ENCODE data around the gene NR2F2. TPM values are rescaled to one million over a fixed set of nuclear protein-coding genes. Genes with fewer than 3 reads are reported as not detected.

Gene NR2F2
- total and polyA plus RNA-seq, 2 donors (not counting 1 experiment from before 2014, with no cell fraction given), result not detected

- Histone ChIP-seq H3K9me3 (ENCODE audit: control extremely low read depth in 1 of 3, control insufficient read depth in 2 of 3, insufficient read depth in 1 of 3, low read length in 2 of 3) (peaks cover 0 to 34% (median 0%) of the 10 kb centered on the region in 3 donors), H3K4me3 (ENCODE audit: control extremely low read depth in 1 of 5, extremely low read depth in 1 of 5, insufficient read depth in 1 of 5, low read depth in 2 of 5, low read length in 4 of 5) (no peak overlapping the region), H3K4me1 (ENCODE audit: control insufficient read depth in 2 of 2, insufficient read depth in 2 of 2, low read length in 2 of 2) (peaks cover 16 to 20% of the 10 kb centered on the region in 2 donors), H4K20me1 (ENCODE audit: control insufficient read depth, insufficient read depth, low read length, poor library complexity, severe bottlenecking) (no peaks in the 10 kb centered on the region), H3K9ac (ENCODE audit: low read length) (no peak overlapping the region), H3K36me3 (replicated peaks in 1 of 2; ENCODE audit: control extremely low read depth in 1 of 2, control insufficient read depth in 1 of 2, extremely low read depth in 1 of 2, insufficient read depth in 2 of 2, low read length in 1 of 2) (no peaks in the 10 kb centered on the region), H2AFZ (ENCODE audit: insufficient read depth, low read depth, low read length, poor library complexity, severe bottlenecking) (no peak overlapping the region), H3K27ac (ENCODE audit: low read length in 2 of 2) (no peak overlapping the region), H3K27me3 (replicated peaks in 1 of 4; ENCODE audit: control extremely low read depth in 1 of 4, control insufficient read depth in 3 of 4, insufficient read depth in 4 of 4, low read length in 3 of 4) (peaks cover 0 to 86% (median 52%) of the 10 kb centered on the region in 4 experiments), H3K79me2 (ENCODE audit: control insufficient read depth, insufficient read depth, low read length) (no peaks in the 10 kb centered on the region), H3K4me2 (replicated peaks; ENCODE audit: low read depth, low read length, poor library complexity, severe bottlenecking) (no peak overlapping the region)
- Mint-ChIP-seq H3K27ac (no peak overlapping the region), H3K4me3 (no peak overlapping the region), H3K27me3 (peaks cover 68% of the 10 kb centered on the region), H3K9me3 (ENCODE audit: insufficient read depth) (no peaks in the 10 kb centered on the region), H3K4me1 (peaks cover 15% of the 10 kb centered on the region)
- no peak for ATAC-seq (ENCODE audit: low read depth)
- TF ChIP-seq CTCF (IDR thresholded peaks at IDR 0.05), result no peak
- no peak for TF ChIP-seq EZH2 (IDR thresholded peaks at IDR 0.05; ENCODE audit: borderline replicate concordance, insufficient read depth, low read depth, low read length, poor library complexity, severe bottlenecking)
- ChIA-PET CTCF (no interaction called here), POLR2A (no interaction called here)
- no peak for DNase-seq
- intact Hi-C loops (cut with micrococcal nuclease), result no loop called here
- 20% methylated on average over 6 of the region's 12 CpGs for WGBS (ENCODE audit: insufficient coverage)
Observed at GRCh38 chr15:96352604-96353405, 22.3 kb downstream of the NR2F2 start.

- Histone ChIP-seq H3K4me2 (replicated peaks; ENCODE audit: low read depth, low read length, poor library complexity, severe bottlenecking) (no peak overlapping the region), H3K9me3 (ENCODE audit: control extremely low read depth in 1 of 3, control insufficient read depth in 2 of 3, insufficient read depth in 1 of 3, low read length in 2 of 3) (peaks cover 0 to 40% (median 0%) of the 10 kb centered on the region in 3 donors), H3K27me3 (replicated peaks in 1 of 4; ENCODE audit: control extremely low read depth in 1 of 4, control insufficient read depth in 3 of 4, insufficient read depth in 4 of 4, low read length in 3 of 4) (peaks cover 0 to 85% (median 51%) of the 10 kb centered on the region in 4 experiments), H3K4me3 (ENCODE audit: control extremely low read depth in 1 of 5, extremely low read depth in 1 of 5, insufficient read depth in 1 of 5, low read depth in 2 of 5, low read length in 4 of 5) (no peak overlapping the region), H3K36me3 (replicated peaks in 1 of 2; ENCODE audit: control extremely low read depth in 1 of 2, control insufficient read depth in 1 of 2, extremely low read depth in 1 of 2, insufficient read depth in 2 of 2, low read length in 1 of 2) (no peaks in the 10 kb centered on the region), H3K9ac (ENCODE audit: low read length) (no peak overlapping the region), H3K4me1 (ENCODE audit: control insufficient read depth in 2 of 2, insufficient read depth in 2 of 2, low read length in 2 of 2) (peaks cover 21 to 24% of the 10 kb centered on the region in 2 donors), H3K27ac (ENCODE audit: low read length in 2 of 2) (no peak overlapping the region), H3K79me2 (ENCODE audit: control insufficient read depth, insufficient read depth, low read length) (no peaks in the 10 kb centered on the region), H2AFZ (ENCODE audit: insufficient read depth, low read depth, low read length, poor library complexity, severe bottlenecking) (no peak overlapping the region), H4K20me1 (ENCODE audit: control insufficient read depth, insufficient read depth, low read length, poor library complexity, severe bottlenecking) (no peaks in the 10 kb centered on the region)
- no peak for TF ChIP-seq CTCF (IDR thresholded peaks at IDR 0.05)
- no peak for TF ChIP-seq EZH2 (IDR thresholded peaks at IDR 0.05; ENCODE audit: borderline replicate concordance, insufficient read depth, low read depth, low read length, poor library complexity, severe bottlenecking)
- ATAC-seq (ENCODE audit: low read depth) (no peak), DNase-seq (no peak)
- CTCF ChIA-PET, result no interaction called here
- Mint-ChIP-seq H3K4me1 (peaks cover 21% of the 10 kb centered on the region), H3K9me3 (ENCODE audit: insufficient read depth) (no peaks in the 10 kb centered on the region), H3K4me3 (no peak overlapping the region), H3K27me3 (peaks cover 68% of the 10 kb centered on the region), H3K27ac (no peak overlapping the region)
- POLR2A ChIA-PET, result no interaction called here
- 20% methylated on average over 13 of the region's 25 CpGs for WGBS (ENCODE audit: insufficient coverage)
- intact Hi-C loops (cut with micrococcal nuclease), result no loop called here
Observed at GRCh38 chr15:96353416-96353929, 23.0 kb downstream of the NR2F2 start.
